ENCODE measurements around the gene TECR.
"Not testable (repeated sequence)": the region's sequence is repeated elsewhere in the genome, so short reads cannot be mapped to it uniquely, and the experiment has no call there.

DNA sequence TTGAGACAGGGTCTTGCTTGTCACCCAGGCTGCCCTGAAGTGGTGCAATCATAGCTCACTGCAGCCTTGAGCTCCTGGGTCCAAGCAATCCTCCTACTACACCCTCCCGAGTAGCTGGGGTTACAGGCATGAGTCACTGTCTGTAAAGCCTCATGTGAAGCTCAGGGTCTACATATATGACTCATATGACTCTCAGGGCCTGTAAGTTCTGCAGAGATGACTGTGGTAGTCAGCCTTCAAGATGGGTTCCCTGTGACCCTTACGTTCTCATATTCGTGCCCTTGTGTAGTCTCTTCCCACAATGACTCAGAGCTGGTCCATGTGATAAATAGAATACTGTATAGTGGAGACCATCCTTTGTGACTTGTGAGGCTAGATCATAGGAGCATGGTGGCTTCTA is 55.8 kb downstream of the TECR start:
- TF ChIP-seq POLR2A (IDR thresholded peaks at IDR 0.05; ENCODE audit: extremely low read depth, insufficient read length); MYC (IDR thresholded peaks at IDR 0.05; ENCODE audit: low read depth, low read length): not testable (repeated sequence)
- TF ChIP-seq, protein P1, sequence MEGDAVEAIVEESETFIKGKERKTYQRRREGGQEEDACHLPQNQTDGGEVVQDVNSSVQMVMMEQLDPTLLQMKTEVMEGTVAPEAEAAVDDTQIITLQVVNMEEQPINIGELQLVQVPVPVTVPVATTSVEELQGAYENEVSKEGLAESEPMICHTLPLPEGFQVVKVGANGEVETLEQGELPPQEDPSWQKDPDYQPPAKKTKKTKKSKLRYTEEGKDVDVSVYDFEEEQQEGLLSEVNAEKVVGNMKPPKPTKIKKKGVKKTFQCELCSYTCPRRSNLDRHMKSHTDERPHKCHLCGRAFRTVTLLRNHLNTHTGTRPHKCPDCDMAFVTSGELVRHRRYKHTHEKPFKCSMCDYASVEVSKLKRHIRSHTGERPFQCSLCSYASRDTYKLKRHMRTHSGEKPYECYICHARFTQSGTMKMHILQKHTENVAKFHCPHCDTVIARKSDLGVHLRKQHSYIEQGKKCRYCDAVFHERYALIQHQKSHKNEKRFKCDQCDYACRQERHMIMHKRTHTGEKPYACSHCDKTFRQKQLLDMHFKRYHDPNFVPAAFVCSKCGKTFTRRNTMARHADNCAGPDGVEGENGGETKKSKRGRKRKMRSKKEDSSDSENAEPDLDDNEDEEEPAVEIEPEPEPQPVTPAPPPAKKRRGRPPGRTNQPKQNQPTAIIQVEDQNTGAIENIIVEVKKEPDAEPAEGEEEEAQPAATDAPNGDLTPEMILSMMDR (IDR thresholded peaks at IDR 0.05; ENCODE audit: low read depth, low read length): not testable (repeated sequence)
- TF ChIP-seq, protein P2, sequence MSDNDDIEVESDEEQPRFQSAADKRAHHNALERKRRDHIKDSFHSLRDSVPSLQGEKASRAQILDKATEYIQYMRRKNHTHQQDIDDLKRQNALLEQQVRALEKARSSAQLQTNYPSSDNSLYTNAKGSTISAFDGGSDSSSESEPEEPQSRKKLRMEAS (IDR thresholded peaks at IDR 0.05; ENCODE audit: low read depth, low read length): not testable (repeated sequence)
